ENCODE measurements around the gene LYZL6.
"Not testable (repeated sequence)": the region's sequence is repeated elsewhere in the genome, so short reads cannot be mapped to it uniquely, and the experiment has no call there.

LYZL6 gene

GRCh38 chr17:35942588-35943186, 826 bp downstream of the LYZL6 start:
- POLR2A ChIA-PET = no interaction called here
- CTCF ChIA-PET = interaction anchor here (0.9 kb wide), 1 partner anchor 27 kb away, joined by 3 read pairs; no protein-coding TSS in a partner anchor
- no peak for DNase-seq (ENCODE audit: low read depth, low spot score)
- TF ChIP-seq CTCF (IDR thresholded peaks at IDR 0.05; ENCODE audit: insufficient read depth, low read length, missing control alignments) = no peak
- H3K4me3 ChIP-seq (ENCODE audit: low read depth, low read length) = no peak overlapping the region

GRCh38 chr17:35938492-35938891, 5.0 kb downstream of the LYZL6 start:
- H3K4me3 ChIP-seq (ENCODE audit: low read depth, low read length); POLR2A ChIA-PET; CTCF ChIA-PET; DNase-seq (ENCODE audit: low read depth, low spot score): not testable (repeated sequence)

- ChIA-PET POLR2A (no interaction called here), CTCF (interaction anchor here (1.5 kb wide), 1 partner anchor 10 kb away, joined by 5 read pairs; no protein-coding TSS in a partner anchor)
- TF ChIP-seq CTCF (IDR thresholded peaks at IDR 0.05; ENCODE audit: insufficient read depth, low read length, missing control alignments) = no peak
- DNase-seq (ENCODE audit: low read depth, low spot score) = no peak
- H3K4me3 ChIP-seq (ENCODE audit: low read depth, low read length) = no peak overlapping the region
Measured at GRCh38 chr17:35936063-35936462, 7.5 kb downstream of the LYZL6 start.

GRCh38 chr17:35934760-35935159, 8.8 kb downstream of the LYZL6 start:
- no peak for DNase-seq (ENCODE audit: low read depth, low spot score)
- ChIA-PET CTCF (interaction anchor here (1.5 kb wide), 1 partner anchor 11 kb away, joined by 5 read pairs; no protein-coding TSS in a partner anchor), POLR2A (no interaction called here)
- H3K4me3 ChIP-seq (ENCODE audit: low read depth, low read length) = no peak overlapping the region
- no peak for TF ChIP-seq CTCF (IDR thresholded peaks at IDR 0.05; ENCODE audit: insufficient read depth, low read length, missing control alignments)

GRCh38 chr17:35932586-35932985, 10.9 kb downstream of the LYZL6 start:
- TF ChIP-seq CTCF (IDR thresholded peaks at IDR 0.05; ENCODE audit: insufficient read depth, low read length, missing control alignments) = no peak
- POLR2A ChIA-PET = no interaction called here

GRCh38 chr17:35931794-35932425, 11.6 kb downstream of the LYZL6 start:
- TF ChIP-seq CTCF (IDR thresholded peaks at IDR 0.05; ENCODE audit: insufficient read depth, low read length, missing control alignments) = no peak
- no peak overlapping the region for H3K4me3 ChIP-seq (ENCODE audit: low read depth, low read length)
- DNase-seq (ENCODE audit: low read depth, low spot score) = no peak
- ChIA-PET CTCF (interaction anchor here (1.0 kb wide), 1 partner anchor 15 kb away, joined by 3 read pairs; no protein-coding TSS in a partner anchor), POLR2A (interaction anchor here (0.6 kb wide), 1 partner anchor 61 kb away, joined by 6 read pairs; no protein-coding TSS in a partner anchor)

More at GRCh38 chr17:35932586-35932985, 10.9 kb downstream of the LYZL6 start:
- no peak overlapping the region for H3K4me3 ChIP-seq (ENCODE audit: low read depth, low read length)
- CTCF ChIA-PET = interaction anchor here (0.6 kb wide), 1 partner anchor 42 kb away, joined by 3 read pairs; no protein-coding TSS in a partner anchor
- DNase-seq (ENCODE audit: low read depth, low spot score) = no peak

Data from AG04449 (cell line).